ENCODE data around the gene PAFAH1B1.
"Not testable (repeated sequence)": the region's sequence is repeated elsewhere in the genome, so short reads cannot be mapped to it uniquely, and the experiment has no call there.

The PAFAH1B1 gene

DNA sequence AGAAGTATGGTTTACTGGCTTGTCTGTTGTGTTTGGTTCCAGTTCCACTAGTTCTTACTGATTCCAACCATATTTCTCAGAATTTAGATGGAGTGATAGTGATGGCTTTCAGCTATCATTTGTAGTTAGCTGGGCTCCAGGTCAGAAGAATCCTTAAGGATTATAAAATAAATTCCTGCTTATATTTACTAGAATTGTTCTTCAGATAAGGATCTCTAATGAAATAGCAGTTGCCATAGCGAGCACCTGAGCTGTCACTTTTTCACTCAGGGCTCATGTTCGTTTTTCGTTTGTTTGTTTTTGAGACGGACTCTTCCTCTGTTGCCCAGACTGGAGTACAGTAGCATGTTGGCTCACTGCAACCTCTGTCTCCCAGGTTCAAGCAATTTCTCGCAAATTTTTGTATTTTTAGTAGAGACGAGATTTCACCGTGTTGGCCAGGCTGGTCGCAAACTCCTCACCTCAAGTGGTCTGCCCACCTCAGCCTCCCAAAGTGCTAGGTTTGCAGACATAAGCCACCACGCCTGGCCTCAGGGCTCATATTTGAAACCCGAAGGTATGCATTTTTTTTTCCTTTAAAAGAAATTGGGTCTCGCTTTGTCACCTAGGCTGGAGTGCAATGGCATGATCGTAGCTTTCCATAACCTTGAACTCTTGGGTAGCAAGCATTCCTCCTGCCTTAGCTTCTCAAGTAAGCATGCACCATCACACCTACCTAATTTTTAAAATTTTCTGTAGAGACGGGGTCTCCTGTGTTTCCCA, 42.9 kb downstream of the PAFAH1B1 start:
- DNase-seq: no peak

GRCh38 chr17:2637422-2637821, 44.0 kb downstream of the PAFAH1B1 start:
- no peak for DNase-seq

DNA sequence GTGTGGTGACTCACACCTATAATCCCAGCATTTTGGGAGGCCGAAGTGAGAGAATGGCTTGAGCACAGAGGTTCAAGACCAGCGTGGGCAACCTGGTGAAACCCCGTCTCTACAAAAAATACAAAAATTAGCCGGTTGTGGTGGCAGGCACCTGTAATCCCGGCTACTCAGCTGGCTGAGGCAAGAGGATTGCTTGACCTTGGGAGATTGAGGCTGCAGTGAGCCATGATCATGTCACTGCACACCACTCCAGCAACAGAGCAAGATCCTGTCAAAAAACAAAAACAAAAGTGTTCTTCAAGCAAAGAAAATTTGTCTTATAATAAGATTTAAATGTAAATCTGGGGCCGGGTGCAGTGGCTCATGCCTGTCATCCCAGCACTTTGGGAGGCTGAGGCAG, 51.5 kb downstream of the PAFAH1B1 start:
- DNase-seq: no peak

DNA sequence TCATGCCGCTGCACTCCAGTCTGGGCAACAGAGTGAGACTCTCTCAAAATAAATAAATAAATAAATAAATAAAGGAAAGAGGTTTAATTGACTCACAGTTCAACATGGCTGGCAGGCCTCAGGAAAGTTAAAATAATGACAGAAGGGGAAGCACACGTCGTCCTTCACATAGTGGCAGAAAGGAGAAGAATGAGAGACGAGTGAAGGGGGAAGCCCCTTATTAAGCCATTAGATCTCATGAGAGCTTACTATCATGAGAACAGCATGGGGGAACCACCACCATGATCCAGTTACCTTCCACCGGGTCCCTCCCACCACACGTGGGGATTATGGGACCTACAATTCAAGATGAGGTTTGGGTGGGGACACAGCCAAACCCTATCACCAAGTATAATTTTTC, 54.5 kb downstream of the PAFAH1B1 start:
- DNase-seq: no peak

DNA sequence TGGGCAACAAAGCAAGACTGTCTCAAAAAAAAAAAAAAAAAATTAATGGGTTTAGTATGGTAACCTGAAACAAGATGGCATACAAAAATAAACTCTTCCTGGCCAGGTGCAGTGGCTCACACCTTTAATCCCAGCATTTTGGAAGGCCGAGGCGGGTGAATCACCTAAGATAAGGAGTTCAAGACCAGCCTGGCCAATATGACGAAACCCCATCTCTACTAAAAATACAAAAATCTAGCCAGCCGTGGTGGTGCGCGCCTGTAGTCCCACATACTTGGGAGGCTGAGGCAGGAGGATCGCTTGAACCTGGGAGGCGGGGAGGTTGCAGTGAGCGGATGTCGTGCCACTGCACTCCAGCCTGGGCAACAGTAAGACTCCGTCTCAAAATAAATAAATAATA, 55.7 kb downstream of the PAFAH1B1 start:
- DNase-seq: no peak

DNA sequence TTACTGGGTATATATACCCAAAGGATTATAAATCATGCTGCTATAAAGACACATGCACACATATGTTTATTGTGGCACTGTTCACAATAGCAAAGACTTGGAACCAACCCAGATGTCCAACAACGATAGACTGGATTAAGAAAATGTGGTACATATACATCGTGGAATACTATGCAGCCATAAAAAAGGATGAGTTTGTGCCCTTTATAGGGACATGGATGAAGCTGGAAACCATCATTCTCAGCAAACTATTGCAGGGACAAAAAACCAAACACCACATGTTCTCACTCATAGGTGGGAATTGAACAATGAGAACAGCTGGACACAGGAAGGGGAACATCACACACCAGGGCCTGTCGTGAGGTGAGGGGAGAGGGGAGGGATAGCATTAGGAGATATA, 59.5 kb downstream of the PAFAH1B1 start:
- not testable (repeated sequence) for DNase-seq

DNA sequence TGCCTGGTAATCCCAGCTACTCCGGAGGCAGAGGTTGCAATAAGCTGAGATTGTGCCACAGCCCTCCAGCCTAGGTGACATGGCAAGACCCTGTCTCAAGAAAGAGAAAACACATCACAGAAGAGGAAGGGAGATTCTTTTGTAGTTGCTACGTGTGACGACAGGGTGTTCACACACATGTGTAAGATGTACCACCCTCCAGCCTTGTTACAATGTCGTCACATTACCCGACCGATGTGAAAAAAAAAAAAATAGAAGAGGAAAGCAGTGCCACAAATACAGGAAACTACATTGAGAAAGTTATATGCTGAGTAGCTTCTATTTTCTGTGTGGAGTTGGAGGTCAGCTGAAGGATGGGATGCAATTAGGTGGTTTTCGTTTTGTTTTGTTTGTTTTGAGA, 62.1 kb downstream of the PAFAH1B1 start:
- DNase-seq: no peak

DNA sequence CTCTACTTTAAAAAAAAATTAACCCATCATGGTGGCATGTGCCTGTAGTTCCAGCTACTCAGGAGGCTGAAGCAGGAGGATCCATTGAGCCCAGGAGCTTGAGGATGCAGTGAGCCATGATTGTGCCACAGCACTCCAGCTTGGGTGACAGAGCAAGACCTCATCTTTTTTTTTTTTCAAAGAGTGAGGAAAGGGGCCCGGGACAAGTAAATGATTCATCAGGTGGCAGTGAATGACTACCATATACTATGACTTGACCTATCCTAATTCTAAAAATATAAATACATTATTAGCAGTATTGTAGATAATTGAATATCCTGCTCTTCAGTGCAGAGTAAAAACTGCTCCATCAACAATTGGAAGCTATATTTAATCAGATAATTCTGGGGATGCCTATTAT, 62.8 kb downstream of the PAFAH1B1 start:
- DNase-seq: no peak

DNA sequence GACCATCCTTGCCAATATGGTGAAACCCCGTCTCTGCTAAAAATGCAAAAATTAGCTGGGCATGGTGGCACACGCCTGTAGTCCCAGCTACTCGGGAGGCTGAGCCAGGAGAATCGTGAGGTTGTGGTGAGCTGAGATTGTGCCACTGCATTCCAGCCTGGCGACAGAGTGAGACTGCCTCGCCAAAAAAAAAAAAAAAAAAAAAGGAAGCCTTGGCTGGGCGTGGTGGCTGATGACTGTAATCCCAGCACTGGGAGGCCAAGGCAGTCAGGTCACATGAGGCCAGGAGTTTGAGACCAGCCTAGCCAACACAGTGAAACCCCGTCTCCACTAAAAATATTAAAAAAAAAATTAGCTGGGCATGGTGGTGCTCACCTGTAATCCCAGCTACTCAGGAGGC, 65.9 kb downstream of the PAFAH1B1 start:
- not testable (repeated sequence) for DNase-seq

DNA sequence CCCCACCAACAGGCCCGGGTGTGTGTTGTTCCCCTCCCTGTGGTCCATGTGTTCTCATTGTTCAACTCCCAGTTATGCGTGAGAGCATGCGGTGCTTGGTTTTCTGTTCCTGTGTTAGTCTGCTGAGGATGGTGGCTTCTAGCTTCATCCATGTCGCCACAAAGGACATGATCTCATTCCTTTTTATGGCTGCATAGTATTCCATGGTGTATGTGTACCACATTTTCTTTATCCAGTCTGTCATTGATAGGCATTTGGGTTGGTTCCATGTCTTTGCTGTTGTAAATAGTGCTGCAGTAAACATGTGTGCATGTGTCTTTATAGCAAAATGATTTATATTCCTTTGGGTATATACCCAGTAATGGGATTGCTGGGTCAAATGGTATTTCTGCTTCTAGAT, 67.0 kb downstream of the PAFAH1B1 start:
- not testable (repeated sequence) for DNase-seq

- DNase-seq: no peak
Observed at GRCh38 chr17:2672026-2672425, 78.6 kb downstream of the PAFAH1B1 start.

- not testable (repeated sequence) for DNase-seq
Observed at GRCh38 chr17:2679247-2679646, 85.8 kb downstream of the PAFAH1B1 start.

GRCh38 chr17:2680961-2681360, 87.5 kb downstream of the PAFAH1B1 start:
- DNase-seq: no peak

DNA sequence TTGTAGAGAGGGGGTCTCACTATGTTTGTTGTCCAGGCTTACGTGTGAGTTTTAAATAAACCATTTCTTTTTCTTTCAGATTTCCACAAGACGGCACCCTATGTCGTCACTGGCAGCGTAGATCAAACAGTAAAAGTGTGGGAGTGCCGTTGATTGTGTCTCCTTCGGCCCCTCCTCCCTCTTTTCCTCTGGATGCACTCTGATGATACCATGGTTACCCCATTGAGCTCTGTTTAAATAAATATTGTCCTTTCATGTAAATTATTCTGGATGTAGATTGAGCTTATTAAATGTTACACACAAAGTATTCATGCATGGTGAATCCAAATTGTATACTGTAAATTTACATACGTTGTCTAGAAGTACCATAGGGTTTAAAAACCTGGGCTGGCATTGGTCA, 88.2 kb downstream of the PAFAH1B1 start:
- no peak for DNase-seq

DNA sequence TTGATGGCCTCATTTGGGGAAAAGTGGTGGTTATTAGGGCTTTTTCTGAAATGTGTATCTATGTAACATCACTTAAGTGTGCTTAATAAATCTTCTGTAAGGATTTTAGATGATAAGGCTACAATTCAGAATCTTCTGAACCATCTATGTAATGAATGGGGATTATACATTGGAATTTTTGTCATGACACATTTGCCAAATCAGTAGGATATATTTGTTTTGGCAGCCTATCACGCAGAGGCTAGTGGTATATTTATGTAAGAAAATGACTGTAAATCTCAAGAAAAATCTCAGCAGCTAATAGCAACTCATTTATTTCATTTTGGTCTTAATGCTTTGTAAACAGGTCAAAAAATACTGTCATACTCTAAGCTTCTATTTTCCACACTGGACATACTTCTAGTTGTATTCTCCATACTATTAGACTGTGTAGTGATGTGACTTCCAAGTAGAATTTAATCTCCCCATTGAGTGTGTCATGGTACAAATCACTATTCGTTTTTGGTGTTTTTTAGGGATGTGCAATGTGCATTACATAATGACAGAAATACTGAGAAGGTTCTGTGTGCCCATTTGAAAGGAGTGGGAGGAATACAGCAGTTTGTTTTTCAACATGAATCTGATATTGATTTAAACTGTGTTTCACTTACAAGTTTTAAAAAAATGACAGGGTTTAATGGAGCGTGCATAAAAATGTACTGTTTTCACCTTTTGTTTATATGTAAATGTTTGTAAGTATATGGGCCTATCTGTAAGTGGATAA, 88.9 kb downstream of the PAFAH1B1 start:
- DNase-seq: no peak

DNA sequence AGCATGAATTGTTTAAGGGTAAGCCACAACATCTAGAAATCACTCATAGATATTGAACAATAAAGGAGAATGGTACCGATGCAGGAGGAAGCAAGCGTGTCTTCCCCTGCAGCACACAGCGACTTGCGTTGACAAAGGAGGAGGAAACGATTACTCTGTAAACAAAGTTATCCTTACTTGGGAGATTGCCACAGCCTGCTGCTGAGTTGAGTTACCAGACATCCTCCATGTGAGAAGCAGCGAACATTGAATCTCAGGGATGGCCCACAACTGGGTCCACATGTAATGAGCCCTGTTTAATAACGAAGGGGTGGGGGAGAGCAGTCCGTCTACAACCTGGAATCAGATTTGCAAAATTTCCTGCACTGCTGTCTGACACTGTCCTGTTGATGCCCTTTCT, 90.5 kb downstream of the PAFAH1B1 start:
- DNase-seq: no peak

GRCh38 chr17:2684549-2684948, 91.1 kb downstream of the PAFAH1B1 start:
- no peak for DNase-seq

- no peak for DNase-seq
Observed at GRCh38 chr17:2685696-2686095, 92.2 kb downstream of the PAFAH1B1 start.

DNA sequence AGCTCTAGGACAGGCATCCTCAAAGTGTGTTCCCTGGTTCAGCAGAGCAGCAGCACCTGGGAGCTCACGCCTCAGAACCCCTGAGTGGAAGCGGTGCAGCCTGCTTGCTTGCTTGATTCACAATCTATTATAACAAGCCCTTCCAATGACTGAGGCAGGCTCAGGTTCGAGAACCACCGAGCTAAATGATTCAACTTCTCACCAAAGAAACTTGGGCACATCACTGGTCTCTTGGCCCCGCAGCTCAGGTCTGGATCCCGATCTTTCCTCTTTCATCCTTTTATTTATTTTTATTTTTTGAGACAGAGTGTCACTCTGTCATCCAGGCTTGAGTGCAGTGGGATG, 93.6 kb downstream of the PAFAH1B1 start:
- DNase-seq: no peak

- DNase-seq: no peak
Observed at GRCh38 chr17:2688351-2689342, 95.2 kb downstream of the PAFAH1B1 start.

- peak; percentile 46 for DNase-seq
Observed at GRCh38 chr17:2689411-2690164, 96.1 kb downstream of the PAFAH1B1 start.

Data from central memory CD4-positive, alpha-beta T cell (primary cell).